ENCODE measurements around the gene N4BP2L1. TPM values are rescaled to one million over a fixed set of nuclear protein-coding genes. Genes with fewer than 3 reads are reported as not detected.

Gene N4BP2L1
- total RNA-seq, 1 donor from 2014 or later: 20.0 TPM

DNA sequence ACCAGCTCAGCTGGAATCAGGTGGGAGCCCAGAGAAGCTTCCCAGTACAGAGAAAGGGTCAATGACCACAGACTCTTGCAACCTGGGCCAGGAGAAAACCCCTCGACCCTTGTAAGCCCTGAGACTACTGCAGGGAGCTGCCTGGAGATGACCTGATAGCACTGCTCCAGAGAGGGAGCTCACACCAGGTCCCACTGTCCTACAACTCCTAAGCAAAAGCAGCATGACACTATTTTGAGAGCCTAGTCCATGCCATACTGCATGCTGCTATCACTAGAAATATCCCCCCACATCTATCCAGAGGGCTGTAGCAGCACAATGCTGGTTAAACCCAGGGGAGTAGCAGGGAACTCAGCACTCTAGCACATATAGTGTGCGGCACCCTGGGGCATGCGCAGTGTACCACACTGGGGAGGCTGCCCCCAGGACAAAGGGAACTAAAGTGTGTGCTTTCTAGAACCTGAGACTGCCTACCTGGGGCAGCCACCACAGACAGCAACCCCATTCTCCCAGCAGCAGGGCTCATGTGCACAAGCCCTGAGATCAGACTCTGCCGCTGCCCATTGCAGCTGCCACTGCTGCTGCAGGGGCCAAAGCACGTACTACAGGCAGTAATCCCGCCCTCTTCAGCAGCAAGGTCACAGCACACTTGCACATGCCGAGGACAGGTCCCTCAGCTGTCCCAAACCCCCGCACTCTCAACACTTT lies 27.1 kb upstream of the N4BP2L1 start:
- Mint-ChIP-seq H3K4me3 (ENCODE audit: low read depth) (no peak overlapping the region), H3K27me3 (no peaks in the 10 kb centered on the region), H3K27ac (no peak overlapping the region), H3K36me3 (ENCODE audit: insufficient read depth) (peaks cover 35% of the 10 kb centered on the region), H3K4me1 (ENCODE audit: low read depth) (no peaks in the 10 kb centered on the region), H3K9me3 (ENCODE audit: low read depth) (peaks cover 28% of the 10 kb centered on the region)
- TF ChIP-seq CTCF (IDR thresholded peaks at IDR 0.05; ENCODE audit: unreplicated experiment): no peak
- DNase-seq (ENCODE audit: low spot score, unreplicated experiment): no peak

- DNase-seq (ENCODE audit: low spot score, unreplicated experiment): no peak
- H3K4me1 Mint-ChIP-seq (ENCODE audit: low read depth): no peaks in the 10 kb centered on the region
- no peak for TF ChIP-seq CTCF (IDR thresholded peaks at IDR 0.05; ENCODE audit: unreplicated experiment)
- H3K27ac Mint-ChIP-seq: no peak overlapping the region
- no peak overlapping the region for H3K4me3 Mint-ChIP-seq (ENCODE audit: low read depth)
- H3K36me3 Mint-ChIP-seq (ENCODE audit: insufficient read depth): peaks cover 25% of the 10 kb centered on the region
- no peaks in the 10 kb centered on the region for H3K27me3 Mint-ChIP-seq
- H3K9me3 Mint-ChIP-seq (ENCODE audit: low read depth): peaks cover 18% of the 10 kb centered on the region
Measured at GRCh38 chr13:32453981-32454380, 26.1 kb upstream of the N4BP2L1 start.

DNA sequence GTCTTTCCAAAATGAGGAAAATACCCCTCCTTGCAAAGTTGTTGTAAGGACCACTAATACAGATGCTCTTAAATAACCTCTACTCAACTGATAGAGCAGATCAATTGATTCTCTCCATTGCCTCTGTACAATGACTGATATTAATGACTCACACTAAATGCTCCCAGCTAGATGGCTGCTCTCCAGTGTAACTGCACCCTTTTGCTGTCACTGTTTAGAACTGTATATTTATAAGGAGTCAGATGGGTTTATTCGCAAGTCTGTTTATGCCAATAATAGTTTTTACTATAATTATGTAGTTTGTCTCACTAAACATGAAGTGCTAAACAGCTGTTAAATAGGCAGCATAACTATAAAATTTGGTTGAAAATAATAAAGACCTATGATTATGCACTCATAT lies 21.0 kb upstream of the N4BP2L1 start:
- peaks cover 4% of the 10 kb centered on the region for H3K4me1 Mint-ChIP-seq (ENCODE audit: low read depth)

DNA sequence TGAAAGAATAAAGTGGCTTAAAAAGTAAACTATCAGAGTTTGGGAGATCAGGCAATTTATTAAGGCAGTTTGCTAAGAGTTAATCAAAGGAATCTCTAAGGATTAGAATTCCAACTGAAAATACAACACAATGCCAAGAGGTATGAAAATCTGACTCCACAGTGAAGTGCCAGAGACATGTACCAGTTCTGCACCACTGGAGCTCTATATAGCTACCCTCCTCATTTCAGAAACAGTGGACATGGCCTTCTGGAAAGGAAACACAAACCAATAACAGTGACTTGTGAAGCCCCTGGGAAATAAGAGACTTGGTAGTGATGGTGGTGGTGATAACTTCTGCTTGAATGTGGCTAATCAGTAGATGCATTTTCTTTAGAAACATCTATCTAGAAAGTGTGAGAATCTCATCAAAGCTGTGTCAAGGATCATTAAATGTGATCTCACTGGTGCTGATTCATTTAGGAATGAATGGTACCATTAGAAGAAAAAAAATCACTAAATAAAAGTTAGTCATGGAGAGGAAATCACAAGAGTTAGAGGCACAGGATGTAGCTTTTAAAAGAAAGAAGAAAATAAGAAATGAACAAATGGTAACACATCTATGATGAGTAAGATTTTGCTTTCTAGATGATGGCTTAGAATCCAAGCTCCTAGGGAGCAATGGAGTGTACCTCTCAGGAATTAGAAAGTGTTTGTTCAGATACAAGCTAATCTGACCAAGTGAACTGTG lies 20.1 kb upstream of the N4BP2L1 start:
- Mint-ChIP-seq H3K4me1 (ENCODE audit: low read depth) (peaks cover 4% of the 10 kb centered on the region), H3K27me3 (no peaks in the 10 kb centered on the region), H3K36me3 (ENCODE audit: insufficient read depth) (peaks cover 5% of the 10 kb centered on the region), H3K4me3 (ENCODE audit: low read depth) (no peak overlapping the region), H3K27ac (no peak overlapping the region), H3K9me3 (ENCODE audit: low read depth) (no peaks in the 10 kb centered on the region)
- no peak for TF ChIP-seq CTCF (IDR thresholded peaks at IDR 0.05; ENCODE audit: unreplicated experiment)
- no peak for DNase-seq (ENCODE audit: low spot score, unreplicated experiment)

More for the DNA sequence above, 21.0 kb upstream of the N4BP2L1 start:
- H3K27me3 Mint-ChIP-seq: no peaks in the 10 kb centered on the region
- TF ChIP-seq CTCF (IDR thresholded peaks at IDR 0.05; ENCODE audit: unreplicated experiment): no peak
- no peak for DNase-seq (ENCODE audit: low spot score, unreplicated experiment)
- H3K36me3 Mint-ChIP-seq (ENCODE audit: insufficient read depth): peaks cover 3% of the 10 kb centered on the region
- no peaks in the 10 kb centered on the region for H3K9me3 Mint-ChIP-seq (ENCODE audit: low read depth)
- H3K4me3 Mint-ChIP-seq (ENCODE audit: low read depth): no peak overlapping the region
- H3K27ac Mint-ChIP-seq: no peak overlapping the region

- Mint-ChIP-seq H3K4me3 (ENCODE audit: low read depth) (no peak overlapping the region), H3K27ac (no peak overlapping the region), H3K9me3 (ENCODE audit: low read depth) (no peaks in the 10 kb centered on the region), H3K4me1 (ENCODE audit: low read depth) (peaks cover 8% of the 10 kb centered on the region), H3K27me3 (no peaks in the 10 kb centered on the region), H3K36me3 (ENCODE audit: insufficient read depth) (peaks cover 10% of the 10 kb centered on the region)
- DNase-seq (ENCODE audit: low spot score, unreplicated experiment): no peak
- TF ChIP-seq CTCF (IDR thresholded peaks at IDR 0.05; ENCODE audit: unreplicated experiment): no peak
Measured at GRCh38 chr13:32446773-32447465, 19.0 kb upstream of the N4BP2L1 start.
